ENCODE measurements around the gene GPX4.

GPX4 gene

GRCh38 chr19:1151917-1152587 is 48.3 kb downstream of the GPX4 start:
- no peak for DNase-seq

- no peak for DNase-seq
Observed at GRCh38 chr19:1153891-1154730, 50.3 kb downstream of the GPX4 start.

GRCh38 chr19:1154731-1155351 is 51.0 kb downstream of the GPX4 start:
- DNase-seq: no peak

- DNase-seq: no peak
Observed at GRCh38 chr19:1155352-1156304, 51.8 kb downstream of the GPX4 start.
